ENCODE results near the gene C17orf58.
"Not testable (repeated sequence)": the region's sequence is repeated elsewhere in the genome, so short reads cannot be mapped to it uniquely, and the experiment has no call there.

The C17orf58 gene

GRCh38 chr17:67996301-67997171, at the start of gene C17orf58:
Gene C17orf58, minus strand, starts transcription at chr17:67996469. Its CDS starts 271 bp downstream, at chr17:67996198.
- CTCF ChIA-PET: interaction anchor here (0.8 to 1.7 kb wide), 2 partner anchors 15 kb away, joined by 3 to 5 read pairs; no protein-coding TSS in a partner anchor
- Mint-ChIP-seq H3K4me1 (peaks cover 32% of the 10 kb centered on the region), H3K27ac (peak within 1 kb of the TSS; percentile 2), H3K27me3 (peaks cover 67% of the 10 kb centered on the region), H3K4me3 (peak within 1 kb of the TSS; percentile 69)
- H3K9me3 Mint-ChIP-seq, DNase-seq, H3K36me3 Mint-ChIP-seq: not testable (repeated sequence)

DNA sequence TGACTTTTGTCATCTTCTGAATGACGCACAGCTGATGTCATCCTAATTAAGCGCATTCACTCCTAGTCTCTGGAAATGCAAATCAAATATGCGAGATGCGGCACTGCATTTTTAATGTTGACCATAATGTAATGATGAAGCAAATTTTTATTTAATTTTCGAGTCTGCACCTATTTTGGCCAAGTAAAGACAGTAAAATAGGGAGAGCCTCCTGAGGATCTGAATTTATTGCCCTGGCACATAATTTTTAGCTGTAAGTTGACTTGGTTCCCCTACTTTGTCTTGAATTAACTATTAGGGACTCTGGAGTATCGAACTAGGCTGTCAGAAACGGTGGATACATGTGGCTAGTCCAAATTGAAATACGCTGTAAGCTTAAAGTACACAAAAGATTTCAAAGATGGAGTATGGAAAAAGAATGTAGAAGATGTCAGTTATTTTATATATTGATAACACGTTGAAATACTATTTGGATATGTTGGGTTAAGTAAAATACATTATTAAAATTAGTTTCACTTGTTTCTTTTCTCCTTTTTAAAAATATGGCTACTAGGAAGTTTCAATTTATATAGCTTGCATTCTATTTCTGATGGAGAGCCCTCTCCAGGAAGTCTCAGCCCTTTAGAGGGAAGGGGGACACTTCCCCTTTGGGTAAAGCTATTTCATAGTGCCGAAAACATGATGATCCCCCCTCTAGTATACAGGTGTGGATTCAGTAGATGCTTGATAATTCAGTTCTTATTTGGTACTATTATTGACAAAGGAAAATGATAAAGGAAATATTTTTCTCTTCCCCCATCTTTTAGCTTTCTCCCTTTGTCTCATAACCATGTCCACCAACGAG, 40.3 kb upstream of the C17orf58 start:
- Mint-ChIP-seq H3K4me1 (peaks cover 30% of the 10 kb centered on the region), H3K27me3 (peaks cover 4% of the 10 kb centered on the region), H3K4me3 (peak overlapping the region; percentile 98), H3K36me3 (peaks cover 35% of the 10 kb centered on the region), H3K27ac (peak overlapping the region; percentile 97), H3K9me3 (no peaks in the 10 kb centered on the region)
- no peak for DNase-seq
- CTCF ChIA-PET: no interaction called here

DNA sequence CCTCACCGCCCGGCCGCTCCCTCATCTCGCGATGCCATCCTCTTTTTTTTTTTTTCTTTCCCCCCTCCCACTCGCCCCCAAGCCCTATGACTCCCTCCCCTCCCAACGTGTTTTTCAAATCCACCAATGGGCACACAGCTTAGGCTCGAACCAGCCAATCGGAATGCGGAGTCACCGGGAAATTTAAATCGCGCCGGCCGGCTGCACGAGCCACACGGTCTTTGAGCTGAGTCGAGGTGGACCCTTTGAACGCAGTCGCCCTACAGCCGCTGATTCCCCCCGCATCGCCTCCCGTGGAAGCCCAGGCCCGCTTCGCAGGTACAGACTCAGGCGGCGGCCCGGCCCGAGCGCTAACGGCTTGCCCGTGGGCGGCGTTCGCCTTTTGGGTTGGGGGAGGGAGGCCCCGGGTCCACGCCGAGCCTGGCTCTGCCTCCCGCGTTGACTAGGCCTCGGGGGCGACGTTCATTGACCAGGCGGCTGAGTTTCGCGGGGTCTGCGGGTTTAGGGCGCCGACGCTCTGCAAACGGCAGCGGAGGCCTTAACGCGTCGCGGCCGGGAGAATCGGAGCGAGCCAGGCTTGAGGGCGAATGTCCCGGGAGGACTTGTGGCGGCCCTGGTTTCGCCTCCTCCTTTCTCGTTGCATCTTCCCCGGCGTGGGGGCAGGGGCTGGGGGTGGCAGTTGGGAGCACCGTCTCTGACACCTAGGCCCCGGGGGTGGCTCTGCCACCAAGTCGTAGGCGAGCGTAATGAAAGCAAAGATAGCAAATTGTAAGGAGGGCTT, 39.4 kb upstream of the C17orf58 start, which contains the start of gene KPNA2:
KPNA2 (plus strand) TSS at position 213 of the 781 bp plus-strand sequence. CDS start 1,398 bp downstream, outside the sequence.
- CTCF ChIA-PET: no interaction called here
- H3K27ac Mint-ChIP-seq: peak within 1 kb of the TSS; percentile 97
- no peaks in the 10 kb centered on the region for H3K9me3 Mint-ChIP-seq
- peaks cover 4% of the 10 kb centered on the region for H3K27me3 Mint-ChIP-seq
- peaks cover 29% of the 10 kb centered on the region for H3K4me1 Mint-ChIP-seq
- DNase-seq: peak; percentile 96
- peaks cover 32% of the 10 kb centered on the region for H3K36me3 Mint-ChIP-seq
- peak within 1 kb of the TSS; percentile 98 for H3K4me3 Mint-ChIP-seq

GRCh38 chr17:68035131-68035522, 38.9 kb upstream of the C17orf58 start:
- Mint-ChIP-seq H3K9me3 (no peaks in the 10 kb centered on the region), H3K4me1 (peaks cover 27% of the 10 kb centered on the region), H3K27me3 (peaks cover 7% of the 10 kb centered on the region), H3K36me3 (peaks cover 27% of the 10 kb centered on the region), H3K27ac (peak overlapping the region; percentile 97), H3K4me3 (peak overlapping the region; percentile 98)
- CTCF ChIA-PET: no interaction called here
- DNase-seq: peak; percentile 95

GRCh38 chr17:68034452-68034776, 38.1 kb upstream of the C17orf58 start:
- H3K9me3 Mint-ChIP-seq: no peaks in the 10 kb centered on the region
- peaks cover 7% of the 10 kb centered on the region for H3K27me3 Mint-ChIP-seq
- H3K4me3 Mint-ChIP-seq: no peak overlapping the region
- DNase-seq: no peak
- H3K4me1 Mint-ChIP-seq: peaks cover 27% of the 10 kb centered on the region
- no peak overlapping the region for H3K27ac Mint-ChIP-seq
- CTCF ChIA-PET: no interaction called here
- H3K36me3 Mint-ChIP-seq: peaks cover 25% of the 10 kb centered on the region

DNA sequence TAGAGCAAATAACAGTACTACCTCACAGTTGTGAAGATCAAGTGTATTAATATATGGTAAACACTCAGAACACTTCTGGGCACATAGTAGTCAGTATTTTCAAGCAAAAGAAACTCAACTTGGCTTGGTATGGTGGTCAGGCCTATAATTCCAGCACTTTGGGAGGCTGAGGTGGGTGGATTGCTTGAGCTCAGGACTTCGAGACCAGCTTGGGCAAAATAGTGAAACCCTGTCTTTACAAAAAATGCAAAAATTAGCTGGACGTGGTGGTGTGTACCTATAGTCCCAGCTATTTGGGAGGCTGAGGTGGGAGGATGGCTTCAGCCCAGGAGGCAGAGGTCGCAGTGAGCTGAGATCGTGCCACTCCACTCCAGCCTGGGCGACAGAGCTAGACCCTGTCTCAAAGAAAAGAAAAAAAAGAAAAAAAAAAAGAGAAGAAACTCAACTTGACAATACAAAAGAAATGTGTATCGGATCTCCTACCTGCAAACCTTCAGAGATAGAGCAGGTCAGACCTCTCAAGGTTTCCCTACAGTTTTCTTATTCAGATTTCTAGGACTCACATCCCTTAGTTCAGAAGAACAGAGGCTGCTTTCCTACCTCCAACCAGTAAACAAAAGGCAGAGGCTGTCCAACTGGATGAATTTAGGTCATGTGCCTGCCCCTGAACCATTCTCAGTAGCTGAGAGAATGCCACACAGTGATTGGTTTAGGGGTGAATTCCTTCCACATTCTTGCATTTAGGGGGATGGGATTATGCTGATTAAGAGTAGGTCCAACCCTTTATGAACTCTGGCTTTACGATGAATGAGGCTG, 37.6 kb upstream of the C17orf58 start:
- Mint-ChIP-seq H3K9me3 (no peaks in the 10 kb centered on the region), H3K36me3 (peaks cover 21% of the 10 kb centered on the region), H3K4me1 (peaks cover 27% of the 10 kb centered on the region), H3K4me3 (no peak overlapping the region), H3K27ac (no peak overlapping the region), H3K27me3 (peaks cover 9% of the 10 kb centered on the region)
- CTCF ChIA-PET: no interaction called here
- DNase-seq: no peak

DNA sequence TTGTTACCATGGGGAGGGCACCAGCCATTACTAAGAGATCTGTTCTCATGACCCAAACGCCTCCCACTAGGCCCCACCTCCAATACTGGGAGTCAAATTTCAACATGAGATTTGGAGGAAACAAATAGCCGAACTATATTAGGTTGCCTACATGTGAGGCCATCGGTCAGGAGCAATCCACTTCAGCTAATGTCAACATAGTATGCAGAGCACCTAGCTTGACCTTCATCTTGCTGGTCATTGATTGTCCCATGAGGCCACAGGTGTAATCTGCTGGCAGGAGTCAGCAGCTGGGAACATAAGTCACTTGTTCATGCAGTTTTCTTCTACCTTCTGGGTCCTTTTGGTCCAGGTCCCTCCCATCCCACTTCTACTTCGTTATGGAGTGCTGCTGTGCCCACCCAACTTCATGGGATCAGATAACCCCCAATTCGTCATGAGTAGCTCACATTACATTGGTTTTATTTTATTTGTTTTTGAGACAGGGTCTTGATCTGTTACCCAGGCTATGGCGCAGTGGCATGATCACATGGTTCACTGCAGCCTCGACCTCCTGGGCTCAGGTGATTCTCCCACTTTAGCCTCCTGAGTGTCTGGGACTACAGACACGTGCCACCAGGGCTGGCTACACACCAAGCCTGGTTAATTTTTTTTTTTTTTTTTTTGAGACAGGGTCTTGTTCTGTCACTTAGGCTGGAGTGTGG, 33.4 kb upstream of the C17orf58 start:
- Mint-ChIP-seq H3K36me3 (no peaks in the 10 kb centered on the region), H3K9me3 (no peaks in the 10 kb centered on the region), H3K4me3 (no peak overlapping the region), H3K27me3 (peaks cover 26% of the 10 kb centered on the region), H3K4me1 (peaks cover 4% of the 10 kb centered on the region), H3K27ac (no peak overlapping the region)
- no peak for DNase-seq
- CTCF ChIA-PET: interaction anchor here (0.7 to 1.0 kb wide), 3 partner anchors 18 to 63 kb away, joined by 3 read pairs; no protein-coding TSS in a partner anchor

- DNase-seq, H3K27ac Mint-ChIP-seq, H3K9me3 Mint-ChIP-seq, H3K36me3 Mint-ChIP-seq, H3K4me3 Mint-ChIP-seq: not testable (repeated sequence)
- peaks cover 29% of the 10 kb centered on the region for H3K27me3 Mint-ChIP-seq
- H3K4me1 Mint-ChIP-seq: peaks cover 19% of the 10 kb centered on the region
- CTCF ChIA-PET: interaction anchor here (0.6 kb wide), 1 partner anchor 19 kb away, joined by 3 read pairs; no protein-coding TSS in a partner anchor
Measured at GRCh38 chr17:68022547-68022946, 26.3 kb upstream of the C17orf58 start.

- CTCF ChIA-PET: no interaction called here
- H3K9me3 Mint-ChIP-seq: no peaks in the 10 kb centered on the region
- no peak overlapping the region for H3K4me3 Mint-ChIP-seq
- no peak for DNase-seq
- no peak overlapping the region for H3K27ac Mint-ChIP-seq
- H3K36me3 Mint-ChIP-seq: no peaks in the 10 kb centered on the region
- H3K4me1 Mint-ChIP-seq: peaks cover 19% of the 10 kb centered on the region
- peaks cover 28% of the 10 kb centered on the region for H3K27me3 Mint-ChIP-seq
Measured at GRCh38 chr17:68021963-68022362, 25.7 kb upstream of the C17orf58 start.

DNA sequence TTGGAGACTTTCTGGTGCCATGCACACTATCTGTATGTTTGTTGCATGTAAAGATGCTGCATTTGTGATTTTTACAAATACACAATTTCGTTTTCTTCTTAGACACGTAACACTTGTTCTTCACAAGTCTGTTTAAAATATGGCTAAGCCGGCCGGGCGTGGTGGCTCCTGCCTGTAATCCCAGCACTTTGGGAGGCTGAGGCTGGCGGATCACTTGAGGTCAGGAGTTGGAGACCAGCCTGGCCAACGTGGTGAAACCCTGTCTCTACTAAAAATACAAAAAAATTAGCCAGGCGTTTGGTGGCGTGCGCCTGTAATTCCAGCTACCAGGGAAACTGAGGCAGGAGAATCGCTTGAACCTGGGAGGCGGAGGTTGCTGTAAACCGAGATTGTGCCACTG, 24.5 kb upstream of the C17orf58 start:
- Mint-ChIP-seq H3K27ac (peak overlapping the region; percentile 83), H3K27me3 (peaks cover 25% of the 10 kb centered on the region), H3K4me1 (peaks cover 19% of the 10 kb centered on the region), H3K4me3 (peak overlapping the region; percentile 79)
- H3K36me3 Mint-ChIP-seq, DNase-seq, H3K9me3 Mint-ChIP-seq: not testable (repeated sequence)
- CTCF ChIA-PET: interaction anchor here (1.6 kb wide), 1 partner anchor 10 kb away, joined by 4 read pairs; no protein-coding TSS in a partner anchor

DNA sequence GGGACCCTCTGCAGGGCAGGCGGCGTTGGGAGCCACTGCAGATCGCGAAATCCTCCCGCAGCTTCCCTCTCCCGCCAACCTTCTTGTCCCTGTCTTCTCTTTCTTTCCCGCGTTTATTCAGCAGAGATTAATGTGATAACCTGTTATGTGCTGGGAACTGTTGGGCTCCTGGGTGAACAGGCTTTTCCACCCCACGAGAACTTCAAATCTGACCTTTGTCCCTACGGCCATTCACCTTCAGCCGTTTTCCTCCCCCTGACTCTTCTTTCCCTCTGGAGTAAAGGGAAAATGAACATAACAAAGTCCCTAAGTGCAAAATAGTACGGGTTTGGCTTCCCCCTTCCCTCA, 24.1 kb upstream of the C17orf58 start:
- H3K9me3 Mint-ChIP-seq: no peaks in the 10 kb centered on the region
- H3K4me3 Mint-ChIP-seq: peak overlapping the region; percentile 79
- no peaks in the 10 kb centered on the region for H3K36me3 Mint-ChIP-seq
- CTCF ChIA-PET: interaction anchor here (0.6 to 1.6 kb wide), 2 partner anchors 10 to 395 kb away, joined by 3 to 4 read pairs; no protein-coding TSS in a partner anchor
- peaks cover 29% of the 10 kb centered on the region for H3K27me3 Mint-ChIP-seq
- H3K4me1 Mint-ChIP-seq: peaks cover 19% of the 10 kb centered on the region
- no peak for DNase-seq
- H3K27ac Mint-ChIP-seq: peak overlapping the region; percentile 83

GRCh38 chr17:68019675-68020408, 23.6 kb upstream of the C17orf58 start:
- H3K27ac Mint-ChIP-seq: peak overlapping the region; percentile 88

More at GRCh38 chr17:68019675-68020408, 23.6 kb upstream of the C17orf58 start:
- CTCF ChIA-PET: interaction anchor here (0.6 to 1.6 kb wide), 3 partner anchors 8 to 395 kb away, joined by 3 to 6 read pairs (median 4); no protein-coding TSS in a partner anchor
- H3K9me3 Mint-ChIP-seq: no peaks in the 10 kb centered on the region
- H3K4me1 Mint-ChIP-seq: peaks cover 19% of the 10 kb centered on the region
- H3K4me3 Mint-ChIP-seq: peak overlapping the region; percentile 79
- no peaks in the 10 kb centered on the region for H3K36me3 Mint-ChIP-seq
- peak; percentile 96 for DNase-seq
- H3K27me3 Mint-ChIP-seq: peaks cover 33% of the 10 kb centered on the region

Data from activated naive CD4-positive, alpha-beta T cell treated with anti-CD3 and anti-CD28 coated beads, Interleukin-2, amount 10 ng/mL, durations not matched to agents 7 days and 5 days (primary cell).